ENCODE measurements around the gene PAPPA.

GRCh38 chr9:116417464-116417863, 263.9 kb downstream of the PAPPA start:
- TF ChIP-seq, protein P1, sequence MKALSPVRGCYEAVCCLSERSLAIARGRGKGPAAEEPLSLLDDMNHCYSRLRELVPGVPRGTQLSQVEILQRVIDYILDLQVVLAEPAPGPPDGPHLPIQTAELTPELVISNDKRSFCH (CRISPR knock-in tag; IDR thresholded peaks at IDR 0.05), result no peak
- TF ChIP-seq, protein P1 (tag; IDR thresholded peaks at IDR 0.05), result no peak
- TF ChIP-seq NR2C2 (CRISPR knock-in tag; IDR thresholded peaks at IDR 0.05) (no peak), NR2C2 (tag; IDR thresholded peaks at IDR 0.05) (no peak), ZBTB7A (IDR thresholded peaks at IDR 0.05; ENCODE audit: borderline replicate concordance, control insufficient read depth, low read depth, low read length) (no peak), PHB2 (IDR thresholded peaks at IDR 0.05; ENCODE audit: low read depth) (no peak), CBX8 (IDR thresholded peaks at IDR 0.05; ENCODE audit: borderline replicate concordance, extremely low read depth, low read depth, low read length, poor library complexity, severe bottlenecking) (no peak), HDAC2 (IDR thresholded peaks at IDR 0.05) (no peak), CEBPB (tag; IDR thresholded peaks at IDR 0.05) (no peak), ZNF316 (IDR thresholded peaks at IDR 0.05) (no peak), ELF2 (CRISPR knock-in tag; IDR thresholded peaks at IDR 0.05) (no peak), DNMT1 (IDR thresholded peaks at IDR 0.05) (no peak), PHF20 (IDR thresholded peaks at IDR 0.05; ENCODE audit: partially characterized antibody) (no peak), POLR2AphosphoS5 (IDR thresholded peaks at IDR 0.05; ENCODE audit: control insufficient read depth, insufficient read depth, low read depth, low read length) (no peak), POLR2A (conservative IDR thresholded peaks at IDR 0.05) (no peak)
